IPS DF 6.9 (cell line): Measurements from ENCODE around the gene THSD4.

Experiments used
- DNase-seq: peaks from one replicate; pipeline ENCODE4 v3.0.0-alpha.2; 2013; ENCODE audit warnings: low read depth, low spot score
- H3K27ac ChIP-seq: one replicate; pipeline ENCODE4 v1.5.1; 2013; ENCODE audit warnings: low read length, control low read depth
- H3K27me3 ChIP-seq: 2 replicates; pipeline ENCODE4 v1.6.1; 2013; ENCODE audit warnings: mild to moderate bottlenecking, low read length; ENCODE audit not compliant: control insufficient read depth, insufficient read depth
- H3K36me3 ChIP-seq: 2 replicates; pipeline ENCODE4 v1.6.1; 2013; ENCODE audit warnings: low read length; ENCODE audit not compliant: control insufficient read depth, insufficient read depth
- H3K4me1 ChIP-seq: 2 replicates; pipeline ENCODE4 v1.6.1; 2013; ENCODE audit warnings: low read length; ENCODE audit not compliant: control insufficient read depth, insufficient read depth
- H3K4me3 ChIP-seq: 2 replicates; pipeline ENCODE4 v1.5.1; 2013; ENCODE audit warnings: mild to moderate bottlenecking, low read length
- H3K9me3 ChIP-seq: 2 replicates; pipeline ENCODE4 v1.6.1; 2013; ENCODE audit warnings: low read length, inconsistent platforms; ENCODE audit not compliant: control insufficient read depth, insufficient read depth
- WGBS: extraction: QIAGEN DNeasy Blood & Tissue Kit; methylation state at CpG from one replicate; pipeline ENCODE4 v1.1.7; 2013; ENCODE audit warnings: mixed read lengths, missing lambda C conversion rate; ENCODE audit not compliant: insufficient read length, insufficient coverage; 5-methylcytosine and 5-hydroxymethylcytosine counted together

The THSD4 gene

GRCh38 chr15:71185706-71186105 lies 70.4 kb downstream of the THSD4 start:
- H3K9me3 ChIP-seq = no peaks in the 10 kb centered on the region
- WGBS = no CpG with 5 or more reads among the region's 5 CpGs
- H3K4me1 ChIP-seq = peaks cover 3% of the 10 kb centered on the region; the same call in 1 of the 2 replicates
- no peak overlapping the region for H3K4me3 ChIP-seq
- no peak overlapping the region for H3K27ac ChIP-seq
- DNase-seq = no peak
- no peaks in the 10 kb centered on the region for H3K27me3 ChIP-seq
- H3K36me3 ChIP-seq = no peaks in the 10 kb centered on the region

GRCh38 chr15:71186267-71186666 lies 71.0 kb downstream of the THSD4 start:
- Histone ChIP-seq H3K4me1 (peaks cover 3% of the 10 kb centered on the region; the same call in 1 of the 2 replicates), H3K27ac (no peak overlapping the region), H3K4me3 (no peak overlapping the region), H3K9me3 (no peaks in the 10 kb centered on the region), H3K36me3 (no peaks in the 10 kb centered on the region), H3K27me3 (no peaks in the 10 kb centered on the region)
- no CpG with 5 or more reads among the region's 3 CpGs for WGBS
- DNase-seq = no peak

- Histone ChIP-seq H3K36me3 (no peaks in the 10 kb centered on the region), H3K9me3 (no peaks in the 10 kb centered on the region), H3K4me3 (no peak overlapping the region), H3K27ac (no peak overlapping the region), H3K27me3 (no peaks in the 10 kb centered on the region), H3K4me1 (peaks cover 3% of the 10 kb centered on the region; the same call in 1 of the 2 replicates)
- no peak for DNase-seq
- no CpG with 5 or more reads among the region's 5 CpGs for WGBS
Observed at GRCh38 chr15:71187078-71187477, 71.8 kb downstream of the THSD4 start.

GRCh38 chr15:71187526-71187925 lies 72.3 kb downstream of the THSD4 start:
- peaks cover 3% of the 10 kb centered on the region; the same call in 1 of the 2 replicates for H3K4me1 ChIP-seq
- WGBS = no CpG with 5 or more reads among the region's 5 CpGs
- H3K27ac ChIP-seq = no peak overlapping the region
- no peak for DNase-seq
- H3K9me3 ChIP-seq = no peaks in the 10 kb centered on the region
- H3K4me3 ChIP-seq = no peak overlapping the region
- no peaks in the 10 kb centered on the region for H3K27me3 ChIP-seq
- H3K36me3 ChIP-seq = no peaks in the 10 kb centered on the region

- Histone ChIP-seq H3K36me3 (no peaks in the 10 kb centered on the region), H3K27ac (no peak overlapping the region), H3K9me3 (no peaks in the 10 kb centered on the region), H3K27me3 (no peaks in the 10 kb centered on the region), H3K4me1 (peaks cover 3% of the 10 kb centered on the region; the same call in 1 of the 2 replicates), H3K4me3 (no peak overlapping the region)
- WGBS = no CpG with 5 or more reads among the region's 6 CpGs
- no peak for DNase-seq
Observed at GRCh38 chr15:71189718-71190117, 74.4 kb downstream of the THSD4 start.

GRCh38 chr15:71191296-71191695 lies 76.0 kb downstream of the THSD4 start:
- Histone ChIP-seq H3K4me1 (peaks cover 3% of the 10 kb centered on the region; the same call in 1 of the 2 replicates), H3K36me3 (no peaks in the 10 kb centered on the region), H3K9me3 (no peaks in the 10 kb centered on the region), H3K27ac (no peak overlapping the region), H3K4me3 (no peak overlapping the region), H3K27me3 (no peaks in the 10 kb centered on the region)
- no peak for DNase-seq
- no CpG with 5 or more reads among the region's 4 CpGs for WGBS

- Histone ChIP-seq H3K27ac (no peak overlapping the region), H3K4me3 (no peak overlapping the region), H3K27me3 (no peaks in the 10 kb centered on the region), H3K36me3 (no peaks in the 10 kb centered on the region), H3K4me1 (no peaks in the 10 kb centered on the region), H3K9me3 (no peaks in the 10 kb centered on the region)
- DNase-seq = no peak
- WGBS = no CpG with 5 or more reads among the region's 7 CpGs
Observed at GRCh38 chr15:71192816-71193215, 77.5 kb downstream of the THSD4 start.

GRCh38 chr15:71194286-71194685 lies 79.0 kb downstream of the THSD4 start:
- Histone ChIP-seq H3K4me1 (no peaks in the 10 kb centered on the region), H3K9me3 (no peaks in the 10 kb centered on the region), H3K27ac (no peak overlapping the region), H3K27me3 (no peaks in the 10 kb centered on the region), H3K36me3 (no peaks in the 10 kb centered on the region), H3K4me3 (no peak overlapping the region)
- WGBS = no CpG with 5 or more reads among the region's 6 CpGs
- DNase-seq = no peak

GRCh38 chr15:71195242-71195641 lies 80.0 kb downstream of the THSD4 start:
- H3K4me1 ChIP-seq = 0 out of 2 replicates have a peak, but pooled peaks cover 3% of the 10 kb centered on the region
- no CpG with 5 or more reads among the region's 1 CpG for WGBS
- 0 out of 2 replicates have a peak, but pooled peaks cover 2% of the 10 kb centered on the region for H3K36me3 ChIP-seq
- H3K27ac ChIP-seq = no peak overlapping the region
- no peaks in the 10 kb centered on the region for H3K27me3 ChIP-seq
- no peak for DNase-seq
- H3K9me3 ChIP-seq = no peaks in the 10 kb centered on the region
- no peak overlapping the region for H3K4me3 ChIP-seq

GRCh38 chr15:71197620-71198019 lies 82.3 kb downstream of the THSD4 start:
- Histone ChIP-seq H3K36me3 (0 out of 2 replicates have a peak, but pooled peaks cover 2% of the 10 kb centered on the region), H3K27me3 (no peaks in the 10 kb centered on the region), H3K9me3 (no peaks in the 10 kb centered on the region), H3K27ac (no peak overlapping the region), H3K4me3 (no peak overlapping the region), H3K4me1 (peaks cover 3% of the 10 kb centered on the region; the same call in 1 of the 2 replicates)
- no CpG with 5 or more reads among the region's 3 CpGs for WGBS
- no peak for DNase-seq

- no CpG with 5 or more reads among the region's 3 CpGs for WGBS
Observed at GRCh38 chr15:71198846-71199245, 83.6 kb downstream of the THSD4 start.

More at GRCh38 chr15:71198846-71199245, 83.6 kb downstream of the THSD4 start:
- no peak for DNase-seq
- Histone ChIP-seq H3K27me3 (no peaks in the 10 kb centered on the region), H3K9me3 (no peaks in the 10 kb centered on the region), H3K4me3 (no peak overlapping the region), H3K4me1 (peaks cover 8% of the 10 kb centered on the region; the same call in 1 of the 2 replicates), H3K36me3 (0 out of 2 replicates have a peak, but pooled peaks cover 2% of the 10 kb centered on the region), H3K27ac (no peak overlapping the region)
